SKM-1 (cell line): Measurements from ENCODE around the gene TRAPPC11.

Experiments
- DNase-seq: peaks from one replicate; lab custom pipeline; 2025; ENCODE audit not compliant: unreplicated experiment; lab: John Stamatoyannopoulos, UW

The TRAPPC11 gene

GRCh38 chr4:183636923-183637322 is 22.2 kb upstream of the TRAPPC11 start:
- DNase-seq = no peak

DNA sequence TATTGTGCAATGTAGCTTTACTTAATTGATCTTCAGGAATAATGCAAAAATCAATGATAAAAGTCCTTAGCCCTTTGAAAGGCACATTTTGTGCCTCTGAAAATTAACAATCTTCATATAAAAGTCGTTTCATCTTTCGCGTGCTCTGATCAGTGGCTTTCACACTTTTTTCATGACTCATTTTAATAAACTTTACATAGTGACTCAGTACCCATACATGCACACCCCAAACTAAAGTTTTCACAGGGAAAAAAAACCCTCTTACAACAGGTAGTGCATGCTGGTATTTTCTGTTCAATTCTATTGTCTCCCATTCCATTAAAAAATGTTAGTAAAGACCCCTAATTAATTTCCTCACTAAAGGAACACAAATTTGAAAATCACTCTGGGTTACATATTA is 21.6 kb upstream of the TRAPPC11 start:
- no peak for DNase-seq

GRCh38 chr4:183638436-183638835 is 20.7 kb upstream of the TRAPPC11 start:
- no peak for DNase-seq

DNA sequence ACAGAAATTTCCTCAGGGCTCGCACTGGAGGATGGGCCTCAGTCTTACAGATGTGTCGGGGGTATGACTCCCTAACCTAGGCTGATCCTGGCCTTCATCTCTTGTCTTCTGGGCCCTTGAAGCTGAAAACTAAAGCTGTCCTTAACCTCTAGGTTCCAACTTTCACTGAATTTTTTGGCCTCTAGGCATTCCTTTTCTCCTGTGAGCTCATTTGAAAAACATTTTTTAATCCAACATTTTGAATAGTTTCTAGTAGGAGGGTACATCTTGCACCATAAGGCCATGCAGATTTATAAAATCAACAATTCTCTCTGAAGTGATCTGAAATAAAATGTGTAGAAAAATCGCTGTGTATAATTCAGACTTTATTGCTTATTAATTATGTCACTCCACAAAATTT is 19.8 kb upstream of the TRAPPC11 start:
- DNase-seq = no peak

- no peak for DNase-seq
Observed at GRCh38 chr4:183645326-183645725, 13.8 kb upstream of the TRAPPC11 start.

DNA sequence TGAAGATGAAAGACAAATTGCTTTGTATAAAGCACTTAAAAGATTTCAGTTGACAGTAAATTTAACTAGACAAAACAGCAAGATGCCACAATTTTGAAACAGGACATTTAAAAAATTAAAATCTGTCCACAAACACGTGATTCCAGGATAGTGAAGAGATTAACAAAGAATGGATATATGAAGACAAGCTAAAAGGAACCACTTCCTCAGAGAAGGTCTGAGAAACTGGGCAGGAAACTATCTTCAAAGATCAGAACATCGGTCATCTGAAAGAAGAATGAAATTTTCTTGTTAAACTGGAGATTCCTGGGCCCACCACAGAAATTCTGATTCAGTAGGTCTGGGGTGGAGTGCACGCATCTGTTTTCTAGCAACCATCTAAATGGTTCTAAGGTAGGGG is 1.5 kb upstream of the TRAPPC11 start:
- no peak for DNase-seq

GRCh38 chr4:183658362-183659028 is 598 bp upstream of the TRAPPC11 start:
- DNase-seq = no peak

DNA sequence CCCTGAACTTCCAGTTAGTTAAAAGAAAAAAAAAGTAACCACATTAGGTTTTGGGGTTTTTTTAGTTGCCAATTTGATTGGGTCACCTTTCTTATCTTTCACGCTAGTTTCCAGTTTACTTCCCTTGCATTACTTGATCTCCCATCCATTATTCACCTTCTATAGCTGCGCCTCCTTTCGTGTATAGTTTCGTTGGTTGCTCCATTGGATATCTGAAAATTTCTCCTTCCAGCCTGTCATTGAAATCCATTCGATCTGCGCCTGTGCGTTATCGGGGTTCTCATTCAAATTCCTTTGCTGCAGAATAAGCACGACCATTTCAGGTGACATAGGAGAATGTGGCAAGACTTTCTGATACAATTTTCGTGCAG is 764 bp downstream of the TRAPPC11 start:
- DNase-seq = no peak

GRCh38 chr4:183666088-183666487 is 7.0 kb downstream of the TRAPPC11 start:
- DNase-seq = no peak

DNA sequence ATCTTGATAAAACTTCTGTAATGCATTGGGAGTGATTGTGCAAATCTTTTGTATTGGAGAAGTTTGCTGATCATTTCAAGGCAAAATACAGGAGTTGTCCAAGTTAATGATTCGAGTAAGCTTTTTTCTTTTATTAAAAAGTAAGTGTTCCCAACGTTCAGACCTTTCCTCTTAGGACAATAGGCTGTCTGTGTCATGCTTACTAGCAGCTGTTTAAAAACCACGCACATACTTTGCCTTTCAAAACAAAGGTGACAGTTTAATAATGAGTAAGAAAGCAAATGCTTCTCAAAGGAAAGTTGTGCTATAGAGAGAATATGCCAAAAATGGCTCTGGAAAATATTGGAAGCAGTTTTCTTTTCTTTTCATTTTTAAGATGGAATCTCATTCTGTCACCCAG is 11.2 kb downstream of the TRAPPC11 start:
- no peak for DNase-seq

DNA sequence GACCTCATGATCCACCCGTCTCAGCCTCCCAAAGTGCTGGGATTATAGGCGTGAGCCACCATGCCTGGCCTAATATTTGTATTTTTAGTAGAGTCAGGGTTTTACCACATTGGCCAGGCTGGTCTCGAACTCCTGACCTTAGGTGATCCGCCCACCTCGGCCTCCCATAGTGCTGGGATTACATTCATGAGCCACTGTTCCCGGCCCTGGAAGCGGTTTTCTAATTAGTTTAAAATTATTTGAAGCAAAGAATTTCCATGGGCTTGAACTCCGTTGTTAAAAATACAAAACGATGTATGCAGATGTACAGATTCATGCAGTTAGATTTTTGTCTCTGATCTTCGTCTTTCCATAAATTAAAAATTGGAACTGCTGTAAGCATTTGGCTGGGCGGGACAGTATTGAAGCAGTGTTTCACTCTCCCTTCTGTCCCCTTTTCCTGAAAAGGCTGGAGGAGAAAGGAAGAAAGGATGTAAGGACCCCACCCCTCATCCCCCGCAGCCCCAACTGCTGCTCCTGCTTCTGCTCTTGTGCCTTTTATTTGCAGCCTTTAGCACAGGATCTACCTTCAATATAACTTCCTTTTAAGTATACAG is 12.0 kb downstream of the TRAPPC11 start:
- no peak for DNase-seq

GRCh38 chr4:183674153-183674552 is 15.1 kb downstream of the TRAPPC11 start:
- no peak for DNase-seq

DNA sequence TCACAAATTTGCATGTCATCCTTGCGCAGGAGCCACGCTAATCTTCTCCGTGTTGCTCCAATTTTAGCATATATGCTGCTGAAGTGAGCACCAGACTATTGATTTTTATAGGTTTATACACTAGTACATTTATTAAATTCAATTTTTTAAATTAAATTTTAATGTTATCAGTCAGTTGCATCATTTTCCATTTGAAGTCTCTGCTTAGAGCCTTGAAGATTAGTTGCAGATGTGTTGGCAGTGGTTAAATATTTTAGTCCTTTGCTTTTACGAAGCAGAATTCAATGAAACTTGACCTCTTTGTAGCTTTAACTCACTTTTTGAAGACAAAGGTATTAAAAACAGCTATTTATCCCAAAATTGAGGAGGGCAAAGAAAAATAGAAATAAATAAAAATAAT is 16.5 kb downstream of the TRAPPC11 start:
- DNase-seq = no peak

- no peak for DNase-seq
Observed at GRCh38 chr4:183681119-183681518, 22.0 kb downstream of the TRAPPC11 start.

- no peak for DNase-seq
Observed at GRCh38 chr4:183686461-183686860, 27.4 kb downstream of the TRAPPC11 start.

GRCh38 chr4:183688216-183688615 is 29.1 kb downstream of the TRAPPC11 start:
- DNase-seq = no peak

GRCh38 chr4:183691006-183691405 is 31.9 kb downstream of the TRAPPC11 start:
- DNase-seq = no peak

DNA sequence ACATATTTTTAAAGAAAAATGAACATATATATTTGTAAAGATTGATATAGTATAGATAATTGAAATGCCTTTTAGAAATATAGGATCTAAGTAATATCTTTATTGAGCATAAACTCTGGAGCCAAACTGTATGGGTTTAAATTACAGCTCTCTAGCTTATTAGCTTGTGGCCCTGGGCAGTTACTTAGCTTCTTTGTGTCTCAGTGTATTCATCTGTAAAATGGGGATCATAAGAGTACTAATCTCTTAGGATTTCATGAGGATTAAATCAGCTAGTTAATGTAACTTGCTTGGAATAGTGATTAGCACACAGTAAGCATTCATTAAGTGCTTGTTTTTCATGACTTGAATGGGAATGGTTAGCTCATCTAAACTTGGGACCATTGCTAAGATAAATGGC is 32.8 kb downstream of the TRAPPC11 start:
- no peak for DNase-seq

GRCh38 chr4:183698909-183699308 is 39.8 kb downstream of the TRAPPC11 start:
- DNase-seq = no peak

DNA sequence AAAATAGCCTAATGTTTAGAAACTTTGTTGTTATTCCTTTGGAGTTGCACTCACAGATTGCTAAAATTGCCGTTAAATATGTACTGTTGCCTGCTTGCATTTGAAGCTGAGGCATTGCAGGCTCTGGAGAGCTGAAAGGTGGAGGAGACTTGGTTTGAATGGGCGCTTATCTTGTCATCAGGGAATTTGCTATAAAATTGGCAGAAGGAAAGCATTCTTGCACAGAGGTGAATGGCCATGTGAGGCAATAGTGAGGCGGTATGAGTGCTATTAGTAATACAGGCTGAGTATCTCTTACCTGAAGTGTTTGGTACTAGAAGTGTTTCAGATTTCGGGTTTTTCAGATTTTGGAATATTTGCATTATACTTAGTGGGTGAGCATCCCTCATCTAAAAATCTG is 41.3 kb downstream of the TRAPPC11 start:
- no peak for DNase-seq

DNA sequence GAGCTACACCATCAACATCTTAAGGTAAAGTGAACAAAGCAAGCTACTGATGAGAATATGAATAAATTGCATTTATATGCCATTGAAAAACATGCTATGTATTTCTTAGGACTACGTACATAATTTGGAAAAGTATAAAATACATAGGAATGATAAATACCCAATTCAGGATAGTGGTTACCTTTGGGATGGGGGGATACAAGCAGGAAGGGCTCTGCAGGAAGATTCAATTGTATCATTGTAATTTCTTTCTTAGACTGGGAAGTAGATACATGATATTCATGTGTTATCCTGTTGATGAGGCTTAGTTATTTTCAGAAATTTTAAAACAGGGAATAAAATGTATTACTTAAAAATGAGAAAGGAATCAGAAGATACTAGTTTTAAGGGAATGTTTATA is 43.4 kb downstream of the TRAPPC11 start:
- no peak for DNase-seq

DNA sequence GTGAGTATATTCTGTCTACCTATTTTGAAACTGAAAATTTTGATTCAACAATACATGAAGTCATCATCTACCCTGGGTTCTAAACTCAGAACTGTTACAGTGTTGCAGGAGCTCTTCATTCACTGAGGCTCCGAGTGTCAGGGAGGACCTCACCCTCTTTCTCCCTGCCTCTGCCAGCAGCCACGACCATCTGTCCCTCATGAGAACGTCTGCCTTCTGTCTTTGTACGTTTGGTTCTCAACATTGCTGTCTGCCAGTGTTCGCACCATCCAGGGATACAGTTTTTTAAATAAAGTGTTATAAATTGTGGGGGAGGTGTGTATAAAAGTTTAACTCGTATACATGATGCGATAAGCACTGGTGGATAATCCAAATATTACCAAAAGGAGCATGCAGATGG is 55.5 kb downstream of the TRAPPC11 start:
- no peak for DNase-seq

DNA sequence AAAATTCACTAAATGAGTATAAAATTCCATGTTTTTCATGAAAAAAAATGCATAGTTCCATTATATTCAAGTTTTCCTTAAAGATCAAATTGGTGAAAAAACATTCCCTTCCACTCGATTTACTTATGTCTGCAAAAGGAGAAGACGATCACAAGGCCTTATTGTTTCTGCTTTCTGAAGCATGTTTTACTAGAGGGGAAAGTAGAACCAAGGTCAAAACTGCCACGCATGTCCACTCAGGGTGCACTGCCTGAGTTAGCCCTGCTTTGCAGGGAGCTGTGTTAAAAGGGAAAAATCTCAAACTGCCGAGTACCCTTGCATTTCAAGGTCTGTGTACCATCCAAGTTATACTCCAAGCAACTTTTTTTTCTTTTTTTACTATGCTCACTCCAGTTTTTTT is 57.2 kb downstream of the TRAPPC11 start:
- no peak for DNase-seq
